SK-N-SH (cell line): ENCODE measurements around the gene KRTAP27-1.

Source experiments
- CTCF ChIP-seq: fragments of 200-600 bp; sonication (generic); IDR thresholded peaks from 2 replicates; pipeline ENCODE4 v1.6.1; 2017; ENCODE audit warnings: antibody characterized with exemption, mild to moderate bottlenecking, moderate library complexity
- SMC3 ChIP-seq: IDR thresholded peaks from 2 replicates; pipeline ENCODE4 v1.6.1; 2012; ENCODE audit warnings: low read depth, low read length, improper control_type of control experiment
- YY1 ChIP-seq: IDR thresholded peaks from 2 replicates; pipeline ENCODE4 v1.4.0; 2012; ENCODE audit warnings: low read depth, mild to moderate bottlenecking

- TF ChIP-seq SMC3 (no peak), CTCF (no peak), YY1 (no peak)
Measured at GRCh38 chr21:30315701-30316100, 21.8 kb downstream of the KRTAP27-1 start.
